Ectodermal cell (in vitro differentiated cells): ENCODE data around the gene CREB1.

Experiments
- H3K27ac ChIP-seq: 2 replicates; pipeline ENCODE4 v1.7.0; 2013; ENCODE audit warnings: mild to moderate bottlenecking, low read depth, low read length; ENCODE audit not compliant: insufficient read depth, poor library complexity, severe bottlenecking
- H3K27me3 ChIP-seq: 2 replicates; pipeline ENCODE4 v1.7.0; 2013; ENCODE audit warnings: mild to moderate bottlenecking, low read length; ENCODE audit not compliant: insufficient read depth, control insufficient read depth, poor library complexity, severe bottlenecking
- H3K36me3 ChIP-seq: one replicate; pipeline ENCODE4 v1.7.0; 2013; ENCODE audit warnings: low read length; ENCODE audit not compliant: control insufficient read depth, insufficient read depth
- H3K4me1 ChIP-seq: one replicate; pipeline ENCODE4 v1.7.0; 2013; ENCODE audit warnings: low read length; ENCODE audit not compliant: control insufficient read depth, insufficient read depth
- H3K4me3 ChIP-seq: 2 replicates; pipeline ENCODE4 v1.7.0; 2013; ENCODE audit warnings: low read depth, low read length, control low read depth; ENCODE audit not compliant: insufficient read depth
- H3K9me3 ChIP-seq: 2 replicates; pipeline ENCODE4 v1.7.0; 2013; ENCODE audit warnings: mild to moderate bottlenecking, low read length, moderate library complexity; ENCODE audit not compliant: control insufficient read depth
- WGBS, 2 experiments: methylation state at CpG; one replicate each; pipeline ENCODE4 v1.1.7; 2013; ENCODE audit warnings: missing lambda C conversion rate in 2 of 2; 5-methylcytosine and 5-hydroxymethylcytosine counted together

The CREB1 gene

GRCh38 chr2:207567671-207568070 is 37.9 kb downstream of the CREB1 start:
- Histone ChIP-seq H3K27ac (no peak overlapping the region), H3K36me3 (peaks cover 57% of the 10 kb centered on the region), H3K4me3 (no peak overlapping the region), H3K4me1 (no peaks in the 10 kb centered on the region), H3K9me3 (no peaks in the 10 kb centered on the region), H3K27me3 (no peaks in the 10 kb centered on the region)

DNA sequence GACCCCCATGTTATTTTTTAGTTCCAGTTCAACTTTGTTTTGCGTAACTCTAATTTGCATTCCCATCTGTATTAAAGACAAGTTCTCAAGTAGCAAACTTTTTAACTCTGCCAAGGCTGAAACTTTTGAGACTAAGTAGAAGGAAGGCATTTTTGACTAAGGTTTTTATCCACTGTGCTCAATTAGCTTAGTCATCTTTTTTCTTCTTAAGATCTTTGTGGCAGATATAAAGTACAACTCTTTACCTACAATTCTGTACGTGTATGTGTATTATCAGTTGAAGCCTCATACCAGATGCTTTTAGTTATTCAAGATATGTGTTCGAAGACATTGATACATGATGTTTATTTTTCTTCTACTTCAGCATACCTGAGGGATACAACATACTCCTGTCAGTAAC is 41.6 kb downstream of the CREB1 start:
- Histone ChIP-seq H3K4me1 (no peaks in the 10 kb centered on the region), H3K36me3 (peaks cover 67% of the 10 kb centered on the region), H3K4me3 (no peak overlapping the region), H3K27me3 (no peaks in the 10 kb centered on the region), H3K27ac (no peak overlapping the region), H3K9me3 (no peaks in the 10 kb centered on the region)
- 93 to 100% methylated on average over 1 to 3 of the region's 3 CpGs for WGBS, 2 experiments

DNA sequence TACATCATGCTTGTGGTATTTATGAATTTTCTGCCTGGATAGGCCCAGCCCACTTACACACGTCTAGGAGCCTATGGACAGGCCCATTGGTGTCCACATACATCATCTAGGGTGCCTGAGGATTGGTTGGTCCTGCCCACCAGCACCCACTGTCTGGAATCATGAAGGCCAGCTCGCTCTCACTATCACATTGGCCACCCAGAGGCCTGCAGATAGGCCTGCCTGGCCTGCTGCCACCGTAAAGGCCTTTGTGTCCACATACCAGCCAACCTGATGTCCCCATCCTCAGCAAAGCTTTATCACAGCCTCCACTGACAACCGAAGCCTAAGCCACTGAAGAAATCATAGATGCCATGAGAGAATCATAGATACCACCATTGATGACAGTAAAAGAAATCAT is 55.2 kb downstream of the CREB1 start:
- Histone ChIP-seq H3K9me3 (no peaks in the 10 kb centered on the region), H3K4me1 (no peaks in the 10 kb centered on the region), H3K4me3 (no peak overlapping the region), H3K36me3 (peaks cover 46% of the 10 kb centered on the region), H3K27ac (no peak overlapping the region), H3K27me3 (no peaks in the 10 kb centered on the region)
- 93 to 97% methylated on average over 4 of the region's 4 CpGs for WGBS, 2 experiments

DNA sequence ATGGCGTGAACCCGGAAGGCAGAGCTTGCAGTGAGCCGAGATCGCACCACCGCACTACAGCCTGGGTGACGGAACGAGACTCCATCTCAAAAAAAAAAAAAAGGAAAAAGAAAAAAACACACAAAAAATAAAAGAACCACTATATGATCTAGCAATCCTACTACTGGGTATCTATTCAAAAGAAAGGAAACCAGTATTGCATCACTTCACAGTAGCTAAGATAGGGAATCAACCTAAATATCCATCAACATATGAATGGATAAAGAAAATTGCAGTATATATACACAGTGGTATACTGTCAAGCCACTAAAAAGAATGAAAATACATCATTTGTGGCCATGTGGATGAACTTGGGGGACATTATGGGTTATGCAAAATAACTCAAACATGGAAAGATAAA is 57.5 kb downstream of the CREB1 start:
- Histone ChIP-seq H3K27me3 (no peaks in the 10 kb centered on the region), H3K27ac (no peak overlapping the region), H3K9me3 (no peaks in the 10 kb centered on the region), H3K4me1 (no peaks in the 10 kb centered on the region), H3K36me3 (peaks cover 39% of the 10 kb centered on the region), H3K4me3 (no peak overlapping the region)
- WGBS, 2 experiments, result 89 to 94% methylated on average over 2 to 7 of the region's 7 CpGs

DNA sequence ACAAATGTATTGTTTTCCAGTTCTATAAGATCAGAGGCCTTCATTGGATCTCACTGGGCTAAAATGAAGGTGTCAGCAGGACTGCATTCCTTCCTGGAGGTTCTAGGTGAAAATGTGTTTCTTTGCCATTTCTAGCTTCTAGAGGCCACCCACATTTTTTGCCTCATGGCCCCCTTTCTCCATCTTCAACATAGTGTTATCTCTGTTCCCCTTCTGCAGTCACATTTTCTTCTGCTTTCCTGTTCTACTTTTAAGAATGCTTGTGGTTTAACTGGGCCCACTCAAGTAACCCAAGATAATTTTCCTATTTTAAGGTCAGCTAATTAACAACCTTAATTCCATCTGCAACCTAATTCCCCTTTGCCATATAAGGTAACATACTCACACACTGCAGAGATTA is 59.4 kb downstream of the CREB1 start:
- H3K36me3 ChIP-seq, result peaks cover 42% of the 10 kb centered on the region

GRCh38 chr2:207593277-207593676 is 63.5 kb downstream of the CREB1 start:
- Histone ChIP-seq H3K4me3 (no peak overlapping the region), H3K27ac (no peak overlapping the region), H3K27me3 (no peaks in the 10 kb centered on the region), H3K9me3 (no peaks in the 10 kb centered on the region), H3K36me3 (peaks cover 39% of the 10 kb centered on the region), H3K4me1 (no peaks in the 10 kb centered on the region)

More for the DNA sequence above, 59.4 kb downstream of the CREB1 start:
- Histone ChIP-seq H3K27me3 (no peaks in the 10 kb centered on the region), H3K4me3 (no peak overlapping the region), H3K9me3 (no peaks in the 10 kb centered on the region), H3K4me1 (no peaks in the 10 kb centered on the region), H3K27ac (no peak overlapping the region)

- Histone ChIP-seq H3K4me3 (no peak overlapping the region), H3K36me3 (peaks cover 33% of the 10 kb centered on the region)
- 95 to 97% methylated on average over 2 to 3 of the region's 3 CpGs for WGBS, 2 experiments
Measured at GRCh38 chr2:207594264-207594663, 64.5 kb downstream of the CREB1 start.

GRCh38 chr2:207594731-207595130 is 65.0 kb downstream of the CREB1 start:
- Histone ChIP-seq H3K4me3 (no peak overlapping the region), H3K9me3 (no peaks in the 10 kb centered on the region), H3K36me3 (peaks cover 28% of the 10 kb centered on the region), H3K27ac (no peak overlapping the region), H3K27me3 (no peaks in the 10 kb centered on the region), H3K4me1 (no peaks in the 10 kb centered on the region)
- WGBS, 2 experiments, result 94% methylated on average over 3 of the region's 4 CpGs; no CpG with 5 or more reads in 1 of the 2 experiments

More at GRCh38 chr2:207594264-207594663, 64.5 kb downstream of the CREB1 start:
- no peaks in the 10 kb centered on the region for H3K4me1 ChIP-seq
- no peaks in the 10 kb centered on the region for H3K27me3 ChIP-seq
- H3K9me3 ChIP-seq, result no peaks in the 10 kb centered on the region
- no peak overlapping the region for H3K27ac ChIP-seq

DNA sequence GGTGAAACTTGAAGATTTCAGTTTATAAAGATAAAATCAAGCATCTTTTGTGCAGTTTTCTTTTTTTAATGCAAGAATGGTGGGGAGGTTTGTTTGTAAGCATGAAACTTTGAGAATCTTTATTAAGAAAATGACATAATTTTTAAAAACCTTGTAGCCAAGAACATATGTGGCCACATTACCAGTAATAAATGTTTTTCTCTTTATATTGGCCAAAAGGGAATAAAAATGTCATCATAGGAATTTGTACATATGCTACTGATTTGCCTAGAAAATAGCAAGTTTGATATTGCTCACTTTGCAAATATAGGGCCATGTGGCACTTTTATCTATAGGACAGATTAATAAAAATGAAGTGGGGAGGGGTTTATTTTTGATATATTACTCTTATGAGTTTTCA is 69.9 kb downstream of the CREB1 start:
- Histone ChIP-seq H3K27me3 (no peaks in the 10 kb centered on the region), H3K9me3 (no peaks in the 10 kb centered on the region), H3K4me3 (no peak overlapping the region), H3K4me1 (no peaks in the 10 kb centered on the region), H3K36me3 (peaks cover 8% of the 10 kb centered on the region), H3K27ac (no peak overlapping the region)

GRCh38 chr2:207600231-207600630 is 70.5 kb downstream of the CREB1 start:
- peaks cover 8% of the 10 kb centered on the region for H3K36me3 ChIP-seq
- H3K27me3 ChIP-seq, result no peaks in the 10 kb centered on the region
- H3K27ac ChIP-seq, result no peak overlapping the region
- H3K9me3 ChIP-seq, result no peaks in the 10 kb centered on the region
- H3K4me3 ChIP-seq, result no peak overlapping the region
- no peaks in the 10 kb centered on the region for H3K4me1 ChIP-seq

GRCh38 chr2:207601774-207602173 is 72.0 kb downstream of the CREB1 start:
- peaks cover 8% of the 10 kb centered on the region for H3K36me3 ChIP-seq
- no peaks in the 10 kb centered on the region for H3K4me1 ChIP-seq
- H3K4me3 ChIP-seq, result no peak overlapping the region
- WGBS, 2 experiments, result 73 to 88% methylated on average over 1 of the region's 1 CpG
- no peaks in the 10 kb centered on the region for H3K9me3 ChIP-seq
- no peaks in the 10 kb centered on the region for H3K27me3 ChIP-seq
- H3K27ac ChIP-seq, result no peak overlapping the region
